Endothelial cell of umbilical vein (primary cell): ENCODE data around the gene SETD6. TPM values are rescaled to one million over a fixed set of nuclear protein-coding genes. Genes with fewer than 3 reads are reported as not detected.

Experiments
- BruUV-seq: library from RNA; stranded (reverse); fragments of 400-500 nt; replicated peaks from 2 replicates; lab custom pipeline; 2021; lab: Mats Ljungman, UMichigan
- CTCF ChIA-PET: fragments of 300-600, 350-600 bp; sonication (Branson Sonifier 250); formaldehyde crosslinking; loops from one replicate; lab custom pipeline; 2021; ENCODE audit warnings: antibody characterized with exemption, inconsistent platforms; lab: Charles Lee
- POLR2A ChIA-PET: fragments of 300-600, 350-600 bp; sonication (Branson Sonifier 250); formaldehyde crosslinking; loops from one replicate; lab custom pipeline; 2021; ENCODE audit warnings: antibody characterized with exemption, inconsistent platforms; lab: Charles Lee
- DNase-seq: peaks from one replicate; pipeline ENCODE4 v3.0.0-alpha.2; 2011; ENCODE audit warnings: low read depth, low spot score
- FAIRE-seq: peaks from 2 replicates; lab custom pipeline; 2011; peaks lifted over from hg19 to GRCh38; lab: Jason Lieb, UNC
- H2AFZ ChIP-seq: 2 replicates; pipeline ENCODE4 v1.6.0; 2012; ENCODE audit warnings: low read depth, low read length, control low read depth, inconsistent platforms
- H3K27ac ChIP-seq: 2 replicates; pipeline ENCODE4 v1.5.1; 2011; ENCODE audit warnings: low read depth, mild to moderate bottlenecking, control low read depth, low read length, moderate library complexity; ENCODE audit not compliant: insufficient read depth
- H3K27me3 ChIP-seq, 2 experiments: 2 replicates each; pipeline versions ENCODE4 v1.6.0 to v1.6.1; 2011; ENCODE audit warnings: low read length in 2 of 2, mixed read lengths in 1 of 2; ENCODE audit not compliant: control insufficient read depth in 2 of 2, insufficient read depth in 2 of 2
- H3K36me3 ChIP-seq, 2 experiments: 2 replicates in 1 of 2; 3 replicates in 1 of 2; pipeline ENCODE4 v1.5.1; 2011; ENCODE audit warnings: low read length in 2 of 2, mild to moderate bottlenecking in 1 of 2, moderate library complexity in 1 of 2; ENCODE audit not compliant: control insufficient read depth in 2 of 2, insufficient read depth in 2 of 2; ENCODE audit errors: extremely low read depth in 1 of 2
- H3K4me1 ChIP-seq: 3 replicates; pipeline ENCODE4 v1.5.1; 2011; ENCODE audit warnings: mild to moderate bottlenecking, low read length; ENCODE audit not compliant: control insufficient read depth, insufficient read depth; ENCODE audit errors: extremely low read depth
- H3K4me2 ChIP-seq: 2 replicates; pipeline ENCODE4 v1.6.1; 2011; ENCODE audit warnings: low read length, control low read depth, mixed read lengths; ENCODE audit not compliant: insufficient read depth
- H3K4me3 ChIP-seq, 3 experiments: fragments of 200-600 bp in 1 of 3; sonication (generic), shearing (Covaris generic) in 1 of 3; replicated peaks in 1 of 3; 2 replicates each; pipeline ENCODE4 v1.5.1; 2011 to 2016; ENCODE audit warnings: control low read depth in 3 of 3, low read length in 3 of 3, mild to moderate bottlenecking in 2 of 3, inconsistent platforms in 1 of 3, low read depth in 1 of 3, moderate library complexity in 1 of 3; ENCODE audit not compliant: insufficient read depth in 1 of 3
- H3K79me2 ChIP-seq: 2 replicates; pipeline ENCODE4 v1.6.0; 2012; ENCODE audit warnings: low read length, inconsistent platforms; ENCODE audit not compliant: control insufficient read depth, insufficient read depth
- H3K9ac ChIP-seq: replicated peaks from 2 replicates; pipeline ENCODE3; 2011; ENCODE audit warnings: low read length, control low read depth; ENCODE audit not compliant: insufficient read depth; ENCODE audit errors: extremely low read depth
- H3K9me1 ChIP-seq: replicated peaks from 3 replicates; pipeline ENCODE4 v1.6.0; 2011; ENCODE audit warnings: mild to moderate bottlenecking, low read length; ENCODE audit not compliant: control insufficient read depth, insufficient read depth; ENCODE audit errors: extremely low read depth
- H3K9me3 ChIP-seq: replicated peaks from 2 replicates; pipeline ENCODE4 v1.5.1; 2012; ENCODE audit warnings: low read length, inconsistent platforms; ENCODE audit not compliant: control insufficient read depth, insufficient read depth
- H4K20me1 ChIP-seq: replicated peaks from 2 replicates; pipeline ENCODE3; 2011; ENCODE audit warnings: mild to moderate bottlenecking, low read length; ENCODE audit not compliant: control insufficient read depth, insufficient read depth; ENCODE audit errors: extremely low read depth
- EZH2 ChIP-seq: IDR thresholded peaks from 2 replicates; pipeline ENCODE4 v1.6.1; 2012; ENCODE audit warnings: borderline replicate concordance, low read depth, mild to moderate bottlenecking, moderate library complexity, low read length, inconsistent platforms; ENCODE audit not compliant: severe bottlenecking
- FOS ChIP-seq: IDR thresholded peaks from 2 replicates; pipeline ENCODE4 v1.6.1; 2011; ENCODE audit warnings: mild to moderate bottlenecking, low read length, moderate library complexity, borderline replicate concordance; ENCODE audit not compliant: insufficient read depth
- GATA2 ChIP-seq: IDR thresholded peaks from 2 replicates; pipeline ENCODE4 v1.7.0; 2011; ENCODE audit warnings: low read depth, mild to moderate bottlenecking, moderate library complexity, mixed read lengths, low read length; ENCODE audit not compliant: insufficient read length, insufficient read depth
- MYC ChIP-seq: IDR thresholded peaks from one replicate; pipeline ENCODE4 v1.6.1; 2011; ENCODE audit warnings: mild to moderate bottlenecking, low read depth, low read length
- POLR2A ChIP-seq: IDR thresholded peaks from 2 replicates; pipeline ENCODE4 v1.6.1; 2012; ENCODE audit warnings: low read depth, mild to moderate bottlenecking, control low read depth, low read length
- POLR2AphosphoS5 ChIP-seq: IDR thresholded peaks from 2 replicates; pipeline ENCODE4 v1.6.1; 2012; ENCODE audit warnings: low read depth, mild to moderate bottlenecking, control low read depth, low read length, moderate library complexity; ENCODE audit not compliant: insufficient read depth
- dilution Hi-C: fragments of 300-500 bp; cut with MboI; formaldehyde crosslinking; loops from one replicate; pipeline ENCODE4 v1.15.0; 2019; ENCODE audit warnings: low sequenced_read_pairs; ENCODE audit not compliant: extremely low pct_ligation_motif_present
- intact Hi-C: fragments of 100-400 bp; cut with micrococcal nuclease; formaldehyde crosslinking; loops from one replicate; pipeline ENCODE4 v1.10.0; 2022
- polyA plus RNA-seq, 4 experiments: library from polyadenylated mRNA; depleted of rRNA in 3 of 4; stranded (reverse) in 3 of 4; unstranded in 1 of 4; fragments of >200 nt; gene quantifications; 2 replicates each; pipeline versions ENCODE4 v1.2.1 to v1.2.3, GENCODE V29; 2011 to 2012; ENCODE audit warnings: missing spikeins in 1 of 4
- total RNA-seq: library from RNA; stranded (reverse); gene quantifications from 2 replicates; pipeline ENCODE4 v1.2.3, GENCODE V29; 2021
- TF ChIP-seq, protein P1 (sequence below), 2 donors: IDR thresholded peaks; 1 replicate in 1 of 2; 2 replicates in 1 of 2; pipeline ENCODE4 v1.5.1; 2011; ENCODE audit warnings: low read length in 2 of 2, mild to moderate bottlenecking in 2 of 2, moderate library complexity in 2 of 2, control low read depth in 1 of 2, inconsistent platforms in 1 of 2, low read depth in 1 of 2; ENCODE audit not compliant: insufficient read depth in 1 of 2; ENCODE audit errors: extremely low read depth in 1 of 2

Gene SETD6
- total and polyA plus RNA-seq, 2 donors (not counting 3 experiments of a cell fraction or from before 2014, with no cell fraction given): 10.2 to 16.4 TPM

DNA sequence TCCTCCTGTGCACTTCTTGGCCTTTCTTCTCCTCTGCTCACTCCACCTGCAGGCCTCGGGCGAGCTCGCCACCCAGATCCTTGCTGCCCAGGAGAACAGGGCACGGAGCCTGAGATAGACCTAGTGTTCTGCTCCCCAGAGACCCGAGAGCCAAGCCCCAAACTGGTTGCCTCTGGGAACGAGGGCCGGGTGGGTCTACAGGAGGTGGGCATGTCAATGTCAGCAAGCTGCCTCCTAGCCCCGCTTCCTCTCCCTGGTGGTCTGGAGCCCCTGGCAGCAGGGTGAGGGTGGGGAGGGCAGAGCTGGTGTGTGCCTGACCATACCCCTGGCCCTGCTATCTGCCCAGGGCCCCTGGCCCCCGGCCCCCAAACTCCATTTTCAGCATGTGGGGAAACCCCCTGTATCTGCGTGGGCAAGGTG, 16.2 kb upstream of the SETD6 start:
- no peaks in the 10 kb centered on the region for H3K4me1 ChIP-seq
- H3K9me1 ChIP-seq: no peaks in the 10 kb centered on the region
- no peak overlapping the region for H3K4me2 ChIP-seq
- no peaks in the 10 kb centered on the region for H3K27me3 ChIP-seq
- dilution Hi-C loops: no loop called here
- no peak overlapping the region for H3K27ac ChIP-seq
- no peak overlapping the region for H3K9ac ChIP-seq
- H4K20me1 ChIP-seq: no peaks in the 10 kb centered on the region
- no TSS peak for BruUV-seq
- TF ChIP-seq MYC (no peak), POLR2AphosphoS5 (no peak)
- intact Hi-C loops: loop anchor here (5.0 kb wide), 1 partner anchor 258 kb away; no protein-coding TSS in a partner anchor
- DNase-seq: no peak
- CTCF ChIA-PET: interaction anchor here (1.3 to 1.8 kb wide), 6 partner anchors 12 to 257 kb away, joined by 4 to 13 read pairs (median 6); no protein-coding TSS in a partner anchor
- no peak overlapping the region for H3K4me3 ChIP-seq
- FAIRE-seq: no peak
- POLR2A ChIA-PET: no interaction called here
- H3K79me2 ChIP-seq: no peaks in the 10 kb centered on the region
- peaks cover 0 to 9% of the 10 kb centered on the region in 2 experiments for H3K36me3 ChIP-seq
- no peak overlapping the region for H2AFZ ChIP-seq
- H3K9me3 ChIP-seq: no peaks in the 10 kb centered on the region

DNA sequence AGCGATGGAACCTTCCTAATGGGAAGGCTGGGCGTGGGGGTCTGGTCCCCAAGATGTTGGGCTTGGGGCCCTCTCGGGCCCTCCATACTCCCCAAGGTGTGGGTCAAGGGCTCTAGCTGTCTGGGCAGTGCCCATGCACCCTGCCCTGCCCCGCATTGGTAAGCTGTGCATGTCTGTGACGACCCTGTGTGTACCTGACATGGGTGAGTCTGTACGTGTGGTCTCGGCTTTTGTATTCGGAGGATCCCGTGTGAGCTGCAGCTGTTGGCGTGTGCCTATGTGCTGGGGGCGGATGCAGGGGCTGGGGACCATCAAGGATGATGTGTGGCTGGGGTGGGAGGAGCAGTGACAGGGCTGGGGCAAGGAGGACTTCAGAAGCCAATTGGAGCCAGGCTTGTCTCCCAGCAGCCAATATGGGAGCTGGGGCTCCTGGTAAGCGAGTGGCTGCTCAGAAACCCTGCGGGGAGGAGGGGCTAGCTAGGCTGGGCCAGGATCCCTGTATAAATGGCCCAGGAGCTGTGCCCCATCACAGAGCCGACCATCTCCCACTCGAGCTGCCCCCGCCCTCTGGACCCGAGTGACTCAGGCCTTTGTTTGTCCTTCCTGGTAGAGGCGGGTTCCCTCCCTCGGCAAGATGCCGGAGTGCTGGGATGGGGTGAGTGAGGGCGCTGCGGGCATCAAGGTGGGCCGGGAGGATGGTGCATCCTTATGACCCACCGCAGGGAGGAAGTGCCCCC, 15.5 kb upstream of the SETD6 start, which contains the start of gene NDRG4:
Gene NDRG4 (plus strand): TSS at position 529 of the 737 bp plus-strand sequence. CDS start 106 bp downstream, at position 635.
- intact Hi-C loops (loop anchor here (5.0 kb wide), 1 partner anchor 258 kb away; no protein-coding TSS in a partner anchor), dilution Hi-C loops (no loop called here)
- H2AFZ ChIP-seq: peak within 1 kb of the TSS; percentile 66
- peak; percentile 56 for DNase-seq
- peak; percentile 82 for FAIRE-seq
- POLR2A ChIA-PET: interaction anchor here (0.6 kb wide), 1 partner anchor 120 kb away, joined by 3 read pairs; no protein-coding TSS in a partner anchor
- H3K4me3 ChIP-seq: no peak within 1 kb of the TSS
- no peaks in the 10 kb centered on the region for H3K9me3 ChIP-seq
- H3K79me2 ChIP-seq: no peaks in the 10 kb centered on the region
- peak within 1 kb of the TSS; percentile 23 for H3K4me2 ChIP-seq
- H3K27me3 ChIP-seq: no peaks in the 10 kb centered on the region
- H3K27ac ChIP-seq: no peak within 1 kb of the TSS
- peaks cover 0 to 13% of the 10 kb centered on the region in 2 experiments for H3K36me3 ChIP-seq
- TF ChIP-seq FOS (peak; percentile 7), MYC (no peak), GATA2 (no peak), EZH2 (no peak), POLR2A (no peak)
- TF ChIP-seq, protein P1, sequence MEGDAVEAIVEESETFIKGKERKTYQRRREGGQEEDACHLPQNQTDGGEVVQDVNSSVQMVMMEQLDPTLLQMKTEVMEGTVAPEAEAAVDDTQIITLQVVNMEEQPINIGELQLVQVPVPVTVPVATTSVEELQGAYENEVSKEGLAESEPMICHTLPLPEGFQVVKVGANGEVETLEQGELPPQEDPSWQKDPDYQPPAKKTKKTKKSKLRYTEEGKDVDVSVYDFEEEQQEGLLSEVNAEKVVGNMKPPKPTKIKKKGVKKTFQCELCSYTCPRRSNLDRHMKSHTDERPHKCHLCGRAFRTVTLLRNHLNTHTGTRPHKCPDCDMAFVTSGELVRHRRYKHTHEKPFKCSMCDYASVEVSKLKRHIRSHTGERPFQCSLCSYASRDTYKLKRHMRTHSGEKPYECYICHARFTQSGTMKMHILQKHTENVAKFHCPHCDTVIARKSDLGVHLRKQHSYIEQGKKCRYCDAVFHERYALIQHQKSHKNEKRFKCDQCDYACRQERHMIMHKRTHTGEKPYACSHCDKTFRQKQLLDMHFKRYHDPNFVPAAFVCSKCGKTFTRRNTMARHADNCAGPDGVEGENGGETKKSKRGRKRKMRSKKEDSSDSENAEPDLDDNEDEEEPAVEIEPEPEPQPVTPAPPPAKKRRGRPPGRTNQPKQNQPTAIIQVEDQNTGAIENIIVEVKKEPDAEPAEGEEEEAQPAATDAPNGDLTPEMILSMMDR (IDR thresholded peaks at IDR 0.05; ENCODE audit: extremely low read depth in 1 of 2, insufficient read depth in 1 of 2, low read depth in 1 of 2, low read length in 2 of 2): no peak
- H4K20me1 ChIP-seq: no peaks in the 10 kb centered on the region
- no TSS peak for BruUV-seq
- H3K4me1 ChIP-seq: no peaks in the 10 kb centered on the region
- CTCF ChIA-PET: interaction anchor here (0.6 to 1.8 kb wide), 9 partner anchors 11 to 1205 kb away, joined by 3 to 13 read pairs (median 4); no protein-coding TSS in a partner anchor
- H3K9ac ChIP-seq: no peak within 1 kb of the TSS
- no peaks in the 10 kb centered on the region for H3K9me1 ChIP-seq
